Activated CD8-positive, alpha-beta T cell treated with anti-CD3 and anti-CD28 coated beads for 36 hours (primary cell): ENCODE results near the gene CUL4A. TPM values are rescaled to one million over a fixed set of nuclear protein-coding genes. Genes with fewer than 3 reads are reported as not detected.

ENCODE experiments used
- ATAC-seq: fragments of 200-7000 bp; cut with Tn5 transposase; one replicate; pipeline ENCODE4 v1.10.0; 2021; ENCODE audit warnings: mild to moderate bottlenecking, moderate library complexity
- CTCF ChIA-PET: fragments of 350-600 bp; sonication (Branson Sonifier 250); formaldehyde crosslinking; loops from one replicate; lab custom pipeline; 2021; ENCODE audit warnings: antibody characterized with exemption; lab: Charles Lee
- POLR2A ChIA-PET: fragments of 350-600 bp; sonication (Branson Sonifier 250); formaldehyde crosslinking; loops from one replicate; lab custom pipeline; 2021; ENCODE audit warnings: antibody characterized with exemption; lab: Charles Lee
- DNase-seq: peaks from one replicate; pipeline ENCODE4 v3.0.0-alpha.2; 2020
- H3K27ac Mint-ChIP-seq: one replicate; pipeline ENCODE4 v1.8.0; 2021; ENCODE audit warnings: mild to moderate bottlenecking, mixed read lengths
- H3K27me3 Mint-ChIP-seq: one replicate; pipeline ENCODE4 v1.8.0; 2021; ENCODE audit warnings: mixed read lengths
- H3K36me3 Mint-ChIP-seq: one replicate; pipeline ENCODE4 v1.8.0; 2021; ENCODE audit warnings: low read depth, mixed read lengths
- H3K4me1 Mint-ChIP-seq: one replicate; pipeline ENCODE4 v1.8.0; 2021; ENCODE audit warnings: low read depth, mixed read lengths
- H3K4me3 Mint-ChIP-seq: one replicate; pipeline ENCODE4 v1.8.0; 2021; ENCODE audit warnings: mild to moderate bottlenecking, moderate library complexity, mixed read lengths
- H3K9me3 Mint-ChIP-seq: one replicate; pipeline ENCODE4 v1.8.0; 2021; ENCODE audit warnings: mixed read lengths
- CTCF ChIP-seq: fragments of 200-600 bp; IDR thresholded peaks from one replicate; pipeline ENCODE4 v1.8.0; 2022; ENCODE audit warnings: antibody characterized with exemption, mild to moderate bottlenecking
- intact Hi-C: fragments of 100-400 bp; cut with micrococcal nuclease; formaldehyde crosslinking; loops from one replicate; pipeline ENCODE4 v1.10.0; 2022
- total RNA-seq, 2 experiments: library from RNA; stranded (reverse); gene quantifications; one replicate each; pipeline ENCODE4 v1.2.3, GENCODE V29; 2021

CUL4A gene
- total RNA-seq, 2 experiments from 2014 or later = 81.5 to 81.7 TPM

- Mint-ChIP-seq H3K4me1 (peaks cover 6% of the 10 kb centered on the region), H3K36me3 (peaks cover 45% of the 10 kb centered on the region), H3K4me3 (no peak overlapping the region), H3K27ac (no peak overlapping the region), H3K9me3 (peaks cover 2% of the 10 kb centered on the region), H3K27me3 (no peaks in the 10 kb centered on the region)
- no peak for ATAC-seq
- no peak for TF ChIP-seq CTCF
- intact Hi-C loops = no loop called here
- POLR2A ChIA-PET = no interaction called here
- DNase-seq = no peak
- CTCF ChIA-PET = no interaction called here
These were observed 37.9 kb upstream of the CUL4A start for GRCh38 chr13:113171250-113172125.

GRCh38 chr13:113172419-113172926 is 36.9 kb upstream of the CUL4A start:
- intact Hi-C loops = no loop called here
- ChIA-PET CTCF (no interaction called here), POLR2A (no interaction called here)
- TF ChIP-seq CTCF = no peak
- no peak for DNase-seq
- H3K9me3 Mint-ChIP-seq = peaks cover 2% of the 10 kb centered on the region
- no peak overlapping the region for H3K27ac Mint-ChIP-seq
- H3K4me1 Mint-ChIP-seq = peaks cover 4% of the 10 kb centered on the region
- H3K4me3 Mint-ChIP-seq = no peak overlapping the region
- ATAC-seq = no peak
- peaks cover 46% of the 10 kb centered on the region for H3K36me3 Mint-ChIP-seq
- H3K27me3 Mint-ChIP-seq = no peaks in the 10 kb centered on the region

GRCh38 chr13:113176280-113176679 is 33.1 kb upstream of the CUL4A start:
- Mint-ChIP-seq H3K4me1 (peaks cover 8% of the 10 kb centered on the region), H3K4me3 (no peak overlapping the region), H3K9me3 (no peaks in the 10 kb centered on the region), H3K36me3 (peaks cover 50% of the 10 kb centered on the region), H3K27ac (peak overlapping the region; percentile 83), H3K27me3 (no peaks in the 10 kb centered on the region)
- ChIA-PET CTCF (no interaction called here), POLR2A (interaction anchor here (1.3 to 1.4 kb wide), 2 partner anchors 19 to 32 kb away, joined by 3 to 4 read pairs; partner anchors contain the start of gene PCID2)
- DNase-seq = peak; percentile 51
- intact Hi-C loops = no loop called here
- ATAC-seq = peak; percentile 75
- no peak for TF ChIP-seq CTCF

- ATAC-seq (no peak), DNase-seq (no peak)
- Mint-ChIP-seq H3K4me1 (peaks cover 8% of the 10 kb centered on the region), H3K27me3 (no peaks in the 10 kb centered on the region), H3K36me3 (peaks cover 51% of the 10 kb centered on the region), H3K4me3 (no peak overlapping the region), H3K27ac (no peak overlapping the region), H3K9me3 (no peaks in the 10 kb centered on the region)
- CTCF ChIA-PET = no interaction called here
- intact Hi-C loops = no loop called here
- POLR2A ChIA-PET = interaction anchor here (0.9 kb wide), 1 partner anchor 70 kb away, joined by 3 read pairs; no protein-coding TSS in a partner anchor
- no peak for TF ChIP-seq CTCF
These were observed 32.6 kb upstream of the CUL4A start for GRCh38 chr13:113176822-113177221.
